GM18861 (cell line): ENCODE data around the gene FOXE3.

Source experiments
- ATAC-seq: cut with Tn5 transposase; IDR thresholded peaks from one replicate; pipeline ENCODE4 v1.9.1; 2021; ENCODE audit not compliant: unreplicated experiment

Gene FOXE3

GRCh38 chr1:47415728-47416318, at the start of gene FOXE3:
Gene FOXE3 (plus strand): TSS chr1:47416285. CDS start chr1:47416316, 31 bp downstream.
- no peak for ATAC-seq

GRCh38 chr1:47367651-47368050, 48.4 kb upstream of the FOXE3 start:
- no peak for ATAC-seq

GRCh38 chr1:47371016-47371517, 45.0 kb upstream of the FOXE3 start:
- no peak for ATAC-seq

- ATAC-seq: no peak
Observed at GRCh38 chr1:47374501-47374900, 41.6 kb upstream of the FOXE3 start.

GRCh38 chr1:47378147-47378546, 37.9 kb upstream of the FOXE3 start:
- ATAC-seq: no peak

GRCh38 chr1:47380699-47381098, 35.4 kb upstream of the FOXE3 start:
- ATAC-seq: no peak

- no peak for ATAC-seq
Observed at GRCh38 chr1:47382399-47382983, 33.6 kb upstream of the FOXE3 start.

- no peak for ATAC-seq
Observed at GRCh38 chr1:47384083-47384482, 32.0 kb upstream of the FOXE3 start.

- no peak for ATAC-seq
Observed at GRCh38 chr1:47385020-47385419, 31.1 kb upstream of the FOXE3 start.

- no peak for ATAC-seq
Observed at GRCh38 chr1:47386268-47386667, 29.8 kb upstream of the FOXE3 start.

- ATAC-seq: no peak
Observed at GRCh38 chr1:47388030-47388890, 27.8 kb upstream of the FOXE3 start.

GRCh38 chr1:47388891-47389238, 27.2 kb upstream of the FOXE3 start:
- ATAC-seq: peak; percentile 54

GRCh38 chr1:47389731-47390130, 26.4 kb upstream of the FOXE3 start:
- ATAC-seq: no peak

- ATAC-seq: no peak
Observed at GRCh38 chr1:47390843-47391242, 25.2 kb upstream of the FOXE3 start.

- ATAC-seq: no peak
Observed at GRCh38 chr1:47393141-47393540, 22.9 kb upstream of the FOXE3 start.

GRCh38 chr1:47395433-47395832, 20.7 kb upstream of the FOXE3 start:
- ATAC-seq: no peak

- ATAC-seq: no peak
Observed at GRCh38 chr1:47396671-47397196, 19.4 kb upstream of the FOXE3 start.

GRCh38 chr1:47399138-47399845, 16.8 kb upstream of the FOXE3 start:
- no peak for ATAC-seq

GRCh38 chr1:47399846-47400155, 16.3 kb upstream of the FOXE3 start:
- ATAC-seq: no peak

GRCh38 chr1:47401761-47402160, 14.3 kb upstream of the FOXE3 start:
- no peak for ATAC-seq

- no peak for ATAC-seq
Observed at GRCh38 chr1:47402591-47402990, 13.5 kb upstream of the FOXE3 start.
